Measurements from ENCODE around the gene IGF2BP2. TPM values are rescaled to one million over a fixed set of nuclear protein-coding genes. Genes with fewer than 3 reads are reported as not detected.
"Not testable (repeated sequence)": the region's sequence is repeated elsewhere in the genome, so short reads cannot be mapped to it uniquely, and the experiment has no call there.

Gene IGF2BP2
- total RNA-seq, 1 donor from 2014 or later = 15.9 TPM

GRCh38 chr3:185702262-185703225 lies 122.3 kb downstream of the IGF2BP2 start:
- ATAC-seq = no peak
- intact Hi-C loops (cut with DNase I) = no loop called here
- no peak for DNase-seq (ENCODE audit: missing footprints)

GRCh38 chr3:185701611-185702261 lies 123.1 kb downstream of the IGF2BP2 start:
- DNase-seq (ENCODE audit: missing footprints) = no peak
- intact Hi-C loops (cut with DNase I) = no loop called here
- no peak for ATAC-seq

- no peak for DNase-seq (ENCODE audit: missing footprints)
- intact Hi-C loops (cut with DNase I) = no loop called here
- ATAC-seq = no peak
Measured at GRCh38 chr3:185699927-185700326, 124.9 kb downstream of the IGF2BP2 start.

GRCh38 chr3:185697228-185697627 lies 127.6 kb downstream of the IGF2BP2 start:
- ATAC-seq; intact Hi-C loops (cut with DNase I); DNase-seq (ENCODE audit: missing footprints): not testable (repeated sequence)

- DNase-seq (ENCODE audit: missing footprints) = no peak
- intact Hi-C loops (cut with DNase I) = no loop called here
- ATAC-seq = no peak
Measured at GRCh38 chr3:185696039-185696438, 128.8 kb downstream of the IGF2BP2 start.

- intact Hi-C loops (cut with DNase I) = no loop called here
- ATAC-seq (no peak), DNase-seq (ENCODE audit: missing footprints) (no peak)
Measured at GRCh38 chr3:185693985-185694653, 130.7 kb downstream of the IGF2BP2 start.

GRCh38 chr3:185691622-185692021 lies 133.2 kb downstream of the IGF2BP2 start:
- DNase-seq (ENCODE audit: missing footprints) (no peak), ATAC-seq (no peak)
- intact Hi-C loops (cut with DNase I) = no loop called here

- DNase-seq (ENCODE audit: missing footprints) = no peak
- ATAC-seq = no peak
- intact Hi-C loops (cut with DNase I) = no loop called here
Measured at GRCh38 chr3:185687271-185687878, 137.5 kb downstream of the IGF2BP2 start.

- intact Hi-C loops (cut with DNase I) = no loop called here
- no peak for DNase-seq (ENCODE audit: missing footprints)
- ATAC-seq = no peak
Measured at GRCh38 chr3:185685231-185686035, 139.4 kb downstream of the IGF2BP2 start.

- DNase-seq (ENCODE audit: missing footprints) (no peak), ATAC-seq (no peak)
- intact Hi-C loops (cut with DNase I) = no loop called here
Measured at GRCh38 chr3:185680231-185680630, 144.6 kb downstream of the IGF2BP2 start.

GRCh38 chr3:185678027-185678426 lies 146.8 kb downstream of the IGF2BP2 start:
- no peak for DNase-seq (ENCODE audit: missing footprints)
- intact Hi-C loops (cut with DNase I) = loop anchor here (5.0 kb wide), 1 partner anchor 89 kb away; no protein-coding TSS in a partner anchor
- ATAC-seq = no peak

- intact Hi-C loops (cut with DNase I) = loop anchor here (5.0 kb wide), 1 partner anchor 90 kb away; no protein-coding TSS in a partner anchor
- no peak for ATAC-seq
Measured at GRCh38 chr3:185677146-185677829, 147.6 kb downstream of the IGF2BP2 start.

GRCh38 chr3:185667574-185667973 lies 157.3 kb downstream of the IGF2BP2 start:
- DNase-seq (ENCODE audit: missing footprints) = no peak
- intact Hi-C loops (cut with DNase I) = no loop called here

More at GRCh38 chr3:185677146-185677829, 147.6 kb downstream of the IGF2BP2 start:
- DNase-seq (ENCODE audit: missing footprints) = no peak

GRCh38 chr3:185663929-185664328 lies 160.9 kb downstream of the IGF2BP2 start:
- DNase-seq (ENCODE audit: missing footprints) = no peak
- ATAC-seq = no peak
- intact Hi-C loops (cut with DNase I) = loop anchor here (5.0 kb wide), 1 partner anchor 103 kb away; no protein-coding TSS in a partner anchor

More at GRCh38 chr3:185667574-185667973, 157.3 kb downstream of the IGF2BP2 start:
- no peak for ATAC-seq

GRCh38 chr3:185661772-185662171 lies 163.1 kb downstream of the IGF2BP2 start:
- no peak for DNase-seq (ENCODE audit: missing footprints)
- no peak for ATAC-seq
- intact Hi-C loops (cut with DNase I) = loop anchor here (5.0 kb wide), 1 partner anchor 106 kb away; no protein-coding TSS in a partner anchor

GRCh38 chr3:185661296-185661695 lies 163.5 kb downstream of the IGF2BP2 start:
- intact Hi-C loops (cut with DNase I) = loop anchor here (5.0 kb wide), 1 partner anchor 106 kb away; no protein-coding TSS in a partner anchor
- not testable (repeated sequence) for DNase-seq (ENCODE audit: missing footprints); ATAC-seq

All from Right ventricle myocardium inferior (tissue), 1 donor.